D721Med (cell line): ENCODE results near the gene COX7A2.
A peak's percentile ranks its signal among the peaks of the same experiment; 100 is the strongest.

Source experiments
- DNase-seq: peaks from one replicate; pipeline ENCODE4 v3.0.0; 2011; ENCODE audit warnings: low spot score; ENCODE audit not compliant: insufficient read length
- FAIRE-seq: peaks from 2 replicates; lab custom pipeline; 2011; peaks lifted over from hg19 to GRCh38; lab: Jason Lieb, UNC
- TF ChIP-seq, protein P1 (sequence below): IDR thresholded peaks from 2 replicates; pipeline ENCODE4 v1.5.1; 2012; ENCODE audit warnings: mild to moderate bottlenecking, control low read depth; ENCODE audit not compliant: insufficient read depth; ENCODE audit errors: missing control alignments

Gene COX7A2

DNA sequence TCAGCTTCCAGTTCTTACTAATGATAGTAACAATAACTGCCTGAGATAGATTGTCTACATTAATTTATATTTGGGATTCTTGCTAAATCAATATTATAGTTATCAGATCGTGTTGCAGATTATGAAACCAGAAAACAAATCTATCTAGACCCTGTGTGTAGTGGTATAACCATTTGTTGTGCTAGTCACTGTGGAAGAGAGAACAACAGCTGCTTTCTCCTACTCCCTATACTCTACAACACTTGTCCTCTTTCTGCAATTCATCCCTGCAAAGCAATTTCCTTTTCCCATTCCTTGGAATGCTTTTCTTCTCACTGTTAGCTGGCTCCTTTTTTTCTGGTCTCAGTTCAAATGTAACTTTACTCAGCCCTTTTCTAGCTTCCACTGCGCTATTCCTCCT lies 8.3 kb downstream of the COX7A2 start:
- TF ChIP-seq, protein P1, sequence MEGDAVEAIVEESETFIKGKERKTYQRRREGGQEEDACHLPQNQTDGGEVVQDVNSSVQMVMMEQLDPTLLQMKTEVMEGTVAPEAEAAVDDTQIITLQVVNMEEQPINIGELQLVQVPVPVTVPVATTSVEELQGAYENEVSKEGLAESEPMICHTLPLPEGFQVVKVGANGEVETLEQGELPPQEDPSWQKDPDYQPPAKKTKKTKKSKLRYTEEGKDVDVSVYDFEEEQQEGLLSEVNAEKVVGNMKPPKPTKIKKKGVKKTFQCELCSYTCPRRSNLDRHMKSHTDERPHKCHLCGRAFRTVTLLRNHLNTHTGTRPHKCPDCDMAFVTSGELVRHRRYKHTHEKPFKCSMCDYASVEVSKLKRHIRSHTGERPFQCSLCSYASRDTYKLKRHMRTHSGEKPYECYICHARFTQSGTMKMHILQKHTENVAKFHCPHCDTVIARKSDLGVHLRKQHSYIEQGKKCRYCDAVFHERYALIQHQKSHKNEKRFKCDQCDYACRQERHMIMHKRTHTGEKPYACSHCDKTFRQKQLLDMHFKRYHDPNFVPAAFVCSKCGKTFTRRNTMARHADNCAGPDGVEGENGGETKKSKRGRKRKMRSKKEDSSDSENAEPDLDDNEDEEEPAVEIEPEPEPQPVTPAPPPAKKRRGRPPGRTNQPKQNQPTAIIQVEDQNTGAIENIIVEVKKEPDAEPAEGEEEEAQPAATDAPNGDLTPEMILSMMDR, result no peak

DNA sequence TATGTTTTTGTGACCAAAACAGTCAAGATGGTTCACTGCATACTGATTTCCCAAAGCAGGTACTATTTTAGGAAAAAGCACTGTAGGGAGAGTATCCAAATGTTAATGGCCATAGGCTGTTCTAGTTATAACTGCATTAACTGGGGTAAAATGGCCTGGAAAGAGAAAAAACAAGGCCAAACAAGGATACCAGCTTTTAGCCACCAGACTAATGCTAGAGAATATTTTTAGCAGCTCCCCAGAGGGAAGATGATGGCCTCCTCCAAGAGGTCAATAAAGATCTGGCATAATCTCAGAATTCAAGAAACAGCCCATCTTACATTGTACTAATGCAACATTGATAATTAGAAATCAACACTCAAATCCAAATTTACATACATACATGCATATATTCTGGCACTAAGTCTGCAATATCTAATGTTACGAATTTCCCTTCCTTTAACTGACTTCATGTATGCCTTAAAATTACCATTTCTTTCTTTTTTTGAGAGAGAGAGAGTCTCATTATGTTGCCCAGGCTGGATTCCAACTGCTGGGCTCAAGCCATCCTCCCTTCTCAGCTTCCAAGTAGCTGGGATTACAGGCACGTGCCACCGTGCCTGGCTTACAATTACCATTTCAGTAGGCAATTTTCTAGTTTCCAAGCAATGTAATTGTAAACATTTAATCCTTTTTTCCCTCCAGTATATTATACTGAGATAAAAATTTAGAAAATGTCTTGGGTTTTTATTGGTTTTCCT lies 9.3 kb downstream of the COX7A2 start:
- TF ChIP-seq, protein P1, result no peak
- DNase-seq (no peak), FAIRE-seq (peak; percentile 72)

More for the DNA sequence above, 8.3 kb downstream of the COX7A2 start:
- no peak for DNase-seq
- FAIRE-seq, result no peak

DNA sequence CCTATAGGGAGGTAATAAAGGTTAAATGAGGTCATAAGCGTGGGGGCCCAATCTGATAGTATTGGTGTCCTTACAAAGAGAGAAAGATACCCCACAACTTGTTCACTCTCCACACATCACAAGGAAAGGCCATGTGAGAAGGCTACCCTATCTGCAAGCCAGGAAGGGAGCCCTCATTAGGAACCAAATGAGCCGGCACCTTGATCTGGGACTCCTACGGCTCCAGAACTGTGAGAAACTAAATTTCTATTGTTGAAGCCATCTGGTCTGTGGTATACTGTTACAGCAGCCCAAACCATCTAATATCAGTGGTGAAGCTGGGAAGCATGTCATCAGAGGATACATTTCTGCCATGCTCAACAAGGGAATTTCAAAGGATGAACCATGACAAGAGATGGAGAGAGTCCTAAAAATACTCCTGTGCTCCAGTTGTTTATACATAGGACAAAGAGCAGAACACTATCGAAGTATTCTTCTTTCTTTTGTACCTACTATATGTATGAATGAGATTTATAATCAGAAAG lies 10.4 kb downstream of the COX7A2 start:
- FAIRE-seq, result no peak
- TF ChIP-seq, protein P1, result no peak
- DNase-seq, result no peak

DNA sequence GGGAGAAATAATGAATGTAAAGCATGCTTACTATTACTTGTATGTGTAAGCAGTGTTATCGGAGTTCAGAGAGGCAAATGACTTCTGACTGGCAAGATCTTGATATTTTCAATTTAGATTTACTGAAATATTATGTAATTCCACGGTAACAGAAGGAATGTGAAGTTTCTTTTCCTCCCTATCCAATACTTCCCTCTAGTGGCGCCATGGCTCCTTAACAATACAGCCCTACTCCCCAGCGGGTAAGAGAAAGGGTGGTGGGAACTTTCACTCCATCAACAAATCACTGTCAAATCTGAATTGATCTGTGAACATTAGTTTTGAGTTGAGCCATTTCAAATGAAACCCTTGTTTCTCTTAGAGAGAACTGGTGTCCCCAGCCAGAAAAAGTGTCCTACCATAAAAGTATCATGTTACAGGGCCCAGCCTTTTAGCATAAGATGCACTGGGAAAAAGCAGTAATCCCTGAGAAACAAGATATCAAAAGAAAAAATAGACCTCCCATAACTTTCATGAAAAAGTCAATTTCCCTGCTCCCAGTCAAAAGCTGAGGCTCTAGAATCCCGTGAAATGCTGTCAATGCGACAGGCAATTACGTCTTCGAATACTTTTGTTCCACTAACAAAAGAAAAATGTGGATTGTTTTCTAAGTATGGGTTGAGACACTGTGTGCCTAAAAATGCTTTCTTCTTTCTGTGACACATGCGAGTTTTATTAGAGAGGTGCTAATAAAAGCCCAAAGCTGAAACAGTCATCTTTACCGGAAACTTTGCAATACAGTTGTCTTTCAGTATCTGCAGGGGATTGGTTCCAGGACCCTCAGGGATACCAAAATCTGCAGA lies 12.9 kb downstream of the COX7A2 start:
- TF ChIP-seq, protein P1, result peak; percentile 59
- DNase-seq, result no peak
- no peak for FAIRE-seq

DNA sequence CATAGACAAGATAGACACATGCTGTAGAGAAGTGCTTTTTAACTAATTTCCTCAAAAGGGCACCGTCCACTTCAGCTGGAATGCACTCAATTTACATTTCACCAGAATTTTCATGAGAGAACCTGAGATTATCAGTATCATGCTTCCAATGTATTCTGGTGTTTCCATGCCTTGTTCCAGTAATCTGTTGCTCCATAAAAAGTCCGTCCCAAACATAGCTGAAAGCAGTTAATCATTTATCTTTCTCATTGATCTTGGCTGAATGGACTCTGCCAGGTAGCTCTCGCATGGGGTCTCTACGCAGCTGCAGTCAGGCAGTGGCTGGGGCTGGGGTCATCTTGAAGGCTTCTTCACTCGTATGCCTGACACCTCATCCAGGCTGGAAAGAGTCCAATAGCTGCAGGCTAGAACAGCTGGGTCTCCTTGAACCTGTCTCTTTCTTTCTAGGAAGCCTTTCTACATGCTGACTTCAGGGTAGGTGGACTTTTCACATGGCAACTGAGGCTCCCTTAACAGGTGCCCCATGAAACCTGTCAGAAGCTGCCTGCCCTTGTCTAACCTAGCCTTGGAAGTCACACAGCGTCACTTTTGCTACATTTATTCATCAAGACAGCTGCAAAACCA lies 19.2 kb downstream of the COX7A2 start:
- DNase-seq, result no peak
- FAIRE-seq, result no peak
- TF ChIP-seq, protein P1, result no peak

DNA sequence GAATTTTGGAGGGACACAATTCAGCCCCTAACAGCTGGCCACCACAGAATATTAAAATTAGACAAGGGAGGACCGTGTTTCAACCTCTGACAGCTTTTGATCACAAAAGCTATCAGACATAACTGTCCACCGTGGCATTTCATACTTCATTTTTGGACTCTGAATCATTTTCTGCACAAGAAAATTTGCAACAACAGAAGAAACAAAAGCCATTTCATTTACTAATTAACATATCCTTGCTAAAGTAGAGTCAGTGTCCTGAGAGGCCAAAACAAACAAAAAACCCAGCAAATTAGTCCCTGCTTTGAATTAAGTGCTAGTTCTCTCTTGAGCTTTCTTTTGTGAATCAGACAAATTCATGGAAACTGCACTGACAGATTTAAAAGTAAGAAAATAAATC lies 20.2 kb downstream of the COX7A2 start:
- TF ChIP-seq, protein P1, result no peak
- FAIRE-seq, result no peak
- DNase-seq, result no peak
